Measurements from ENCODE around the gene RITA1.

RITA1 gene

DNA sequence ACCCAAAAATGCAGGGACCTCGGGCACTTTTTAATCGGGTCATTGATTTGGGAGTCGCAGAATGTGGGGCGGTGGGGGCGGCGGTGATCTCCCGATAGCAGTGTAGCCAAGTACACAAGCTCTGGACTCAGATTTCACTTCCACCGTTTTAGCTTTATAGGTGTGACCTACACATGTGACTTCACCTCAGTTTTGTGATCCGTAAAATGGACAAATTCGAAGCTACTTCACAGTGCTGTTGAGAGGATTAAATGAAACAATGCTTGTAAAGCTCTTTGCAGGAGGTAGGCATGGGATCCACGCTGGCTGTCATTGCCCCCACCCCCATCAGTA lies 478 bp downstream of the RITA1 start:
- TF ChIP-seq, protein P1, sequence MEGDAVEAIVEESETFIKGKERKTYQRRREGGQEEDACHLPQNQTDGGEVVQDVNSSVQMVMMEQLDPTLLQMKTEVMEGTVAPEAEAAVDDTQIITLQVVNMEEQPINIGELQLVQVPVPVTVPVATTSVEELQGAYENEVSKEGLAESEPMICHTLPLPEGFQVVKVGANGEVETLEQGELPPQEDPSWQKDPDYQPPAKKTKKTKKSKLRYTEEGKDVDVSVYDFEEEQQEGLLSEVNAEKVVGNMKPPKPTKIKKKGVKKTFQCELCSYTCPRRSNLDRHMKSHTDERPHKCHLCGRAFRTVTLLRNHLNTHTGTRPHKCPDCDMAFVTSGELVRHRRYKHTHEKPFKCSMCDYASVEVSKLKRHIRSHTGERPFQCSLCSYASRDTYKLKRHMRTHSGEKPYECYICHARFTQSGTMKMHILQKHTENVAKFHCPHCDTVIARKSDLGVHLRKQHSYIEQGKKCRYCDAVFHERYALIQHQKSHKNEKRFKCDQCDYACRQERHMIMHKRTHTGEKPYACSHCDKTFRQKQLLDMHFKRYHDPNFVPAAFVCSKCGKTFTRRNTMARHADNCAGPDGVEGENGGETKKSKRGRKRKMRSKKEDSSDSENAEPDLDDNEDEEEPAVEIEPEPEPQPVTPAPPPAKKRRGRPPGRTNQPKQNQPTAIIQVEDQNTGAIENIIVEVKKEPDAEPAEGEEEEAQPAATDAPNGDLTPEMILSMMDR (IDR thresholded peaks at IDR 0.05): no peak

DNA sequence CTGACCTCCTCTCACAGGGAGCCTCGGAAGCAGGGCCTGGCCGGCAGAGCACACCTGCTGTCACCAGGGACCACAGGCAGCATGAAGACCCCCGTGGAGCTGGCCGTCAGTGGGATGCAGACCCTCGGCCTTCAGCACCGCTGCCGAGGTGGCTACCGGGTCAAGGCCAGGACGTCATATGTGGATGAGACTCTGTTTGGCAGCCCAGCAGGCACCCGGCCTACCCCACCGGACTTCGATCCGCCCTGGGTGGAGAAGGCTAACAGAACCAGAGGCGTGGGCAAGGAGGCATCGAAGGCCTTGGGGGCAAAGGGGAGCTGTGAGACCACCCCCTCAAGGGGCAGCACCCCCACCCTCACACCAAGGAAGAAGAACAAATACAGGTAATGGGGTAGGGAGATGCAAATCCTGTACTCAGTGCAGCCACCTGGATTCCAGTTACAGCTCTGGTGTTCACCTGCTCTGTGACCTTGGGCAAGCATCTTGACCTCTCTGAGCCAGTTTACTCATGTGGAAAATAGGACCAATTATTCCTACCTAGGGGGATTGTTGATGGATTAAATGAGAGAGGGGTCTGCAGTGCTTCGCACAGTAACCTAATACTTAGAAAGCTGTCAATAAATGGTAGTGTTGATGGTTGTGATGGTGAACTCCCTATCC lies 1.3 kb downstream of the RITA1 start:
- TF ChIP-seq, protein P1 (IDR thresholded peaks at IDR 0.05): no peak

DNA sequence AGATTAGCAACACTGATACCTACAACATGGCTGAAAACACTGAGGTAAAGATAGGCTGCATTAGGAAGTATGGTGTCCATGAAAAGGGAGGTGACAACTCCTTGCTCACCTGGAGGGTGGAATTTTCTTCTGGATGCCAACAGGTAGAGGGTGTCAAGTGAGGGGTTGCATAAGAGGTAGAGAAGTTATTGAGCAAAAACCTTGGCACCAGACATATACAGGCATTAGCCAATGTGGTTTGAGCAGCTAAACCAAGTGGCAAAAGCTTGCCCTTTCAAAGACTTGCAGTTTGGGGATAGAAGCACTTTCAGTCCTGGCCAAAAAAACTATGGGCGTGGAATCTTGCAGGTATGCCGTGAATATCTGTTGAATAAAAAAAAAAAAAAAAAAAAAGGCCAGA lies 3.8 kb downstream of the RITA1 start:
- TF ChIP-seq, protein P1 (IDR thresholded peaks at IDR 0.05): no peak

DNA sequence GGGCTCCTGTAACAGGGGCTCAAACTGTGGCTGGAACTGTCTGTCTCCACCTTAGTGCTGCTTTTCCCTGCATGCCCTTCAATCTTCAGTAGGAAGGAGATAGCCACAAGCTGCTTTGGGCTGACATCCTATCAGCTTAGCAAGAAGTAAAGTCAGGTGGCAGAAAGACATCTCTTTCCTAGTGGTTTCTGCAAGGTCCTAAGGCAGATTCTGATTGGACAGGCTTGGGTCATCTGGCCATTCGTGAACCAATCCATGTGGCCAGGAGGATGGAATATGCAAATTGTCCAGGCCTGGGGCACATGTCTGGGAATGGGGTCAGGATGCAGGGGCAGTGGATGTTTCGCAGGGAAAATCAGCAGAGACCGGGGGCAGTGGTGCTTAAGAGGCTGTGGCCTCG lies 5.2 kb downstream of the RITA1 start:
- TF ChIP-seq, protein P1 (IDR thresholded peaks at IDR 0.05): no peak

DNA sequence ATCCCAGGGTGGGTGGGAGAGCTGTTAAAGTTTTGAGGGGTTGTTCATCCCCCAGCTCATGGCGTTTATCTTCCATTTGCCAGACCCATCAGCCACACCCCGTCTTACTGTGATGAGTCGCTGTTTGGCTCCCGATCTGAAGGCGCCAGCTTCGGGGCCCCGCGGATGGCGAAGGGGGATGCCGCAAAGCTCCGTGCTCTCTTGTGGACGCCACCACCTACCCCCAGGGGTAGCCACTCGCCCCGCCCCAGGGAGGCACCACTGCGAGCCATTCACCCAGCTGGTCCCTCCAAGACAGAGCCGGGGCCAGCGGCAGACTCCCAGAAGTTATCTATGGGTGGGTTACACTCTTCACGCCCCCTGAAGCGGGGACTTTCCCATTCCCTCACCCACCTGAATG lies 5.7 kb downstream of the RITA1 start:
- TF ChIP-seq, protein P1 (IDR thresholded peaks at IDR 0.05): no peak

DNA sequence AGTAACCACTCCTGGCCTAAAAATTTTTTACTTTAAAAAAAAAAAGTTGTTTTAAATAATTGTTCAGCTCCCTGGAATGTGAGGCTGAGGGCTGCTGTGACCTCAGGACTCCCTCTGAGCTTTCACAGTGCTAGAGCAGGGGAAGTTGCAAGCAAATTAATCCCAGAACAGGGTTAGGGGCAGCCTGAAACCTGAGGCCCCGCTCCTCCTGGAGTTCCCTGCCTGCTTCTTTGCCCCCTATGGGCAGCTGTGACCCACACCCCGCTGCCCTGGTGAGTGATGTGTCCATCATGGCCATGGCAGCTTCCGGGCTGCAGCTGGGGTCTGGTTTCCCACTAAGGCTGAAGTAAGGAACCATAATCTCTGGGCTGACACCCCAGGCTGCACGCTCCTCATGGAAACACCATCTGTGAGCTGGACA lies 9.5 kb downstream of the RITA1 start:
- TF ChIP-seq, protein P1 (IDR thresholded peaks at IDR 0.05): no peak

DNA sequence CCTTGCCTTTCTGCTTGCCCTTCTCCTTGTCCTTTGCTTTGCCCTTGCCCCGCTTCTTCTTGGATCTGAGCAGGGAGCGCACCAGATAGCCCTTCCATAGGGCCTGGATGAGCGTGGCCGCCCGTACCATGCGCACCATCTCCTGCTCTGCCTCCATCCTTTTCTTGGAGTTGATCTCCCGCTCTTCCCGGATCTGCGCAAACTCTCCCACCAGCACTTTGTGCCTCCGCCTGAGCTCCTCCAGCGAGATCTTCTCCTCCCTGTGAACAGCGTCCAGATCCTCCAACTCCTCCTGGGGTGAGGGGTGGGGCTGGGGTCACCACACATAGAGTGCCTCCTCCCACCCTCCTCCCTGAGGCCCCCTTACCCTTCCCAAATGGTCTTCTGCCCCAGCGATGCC lies 10.1 kb downstream of the RITA1 start:
- TF ChIP-seq, protein P1 (IDR thresholded peaks at IDR 0.05): no peak

DNA sequence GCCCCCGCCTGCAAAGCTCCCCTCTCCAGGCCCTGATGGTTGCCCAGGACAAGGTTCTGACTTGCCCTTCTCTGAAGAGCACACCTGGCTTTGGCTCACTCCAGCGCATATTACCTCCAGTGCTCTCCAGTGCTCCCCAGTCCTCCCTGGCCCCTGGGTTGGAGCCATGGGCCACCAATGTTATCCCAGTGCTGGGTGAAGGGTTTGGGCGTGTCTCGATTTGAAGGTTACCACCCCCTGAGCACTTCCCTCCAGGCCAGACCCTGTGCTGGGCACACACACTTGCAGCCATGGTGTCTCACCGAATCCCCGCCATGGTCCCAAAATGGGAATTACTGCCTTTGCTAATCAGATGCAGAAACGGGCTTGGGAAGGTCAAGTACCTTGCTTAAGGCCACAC lies 11.1 kb downstream of the RITA1 start:
- TF ChIP-seq, protein P1 (IDR thresholded peaks at IDR 0.05): no peak
